NCI-H128 (cell line): ENCODE data around the gene JAG1.
"Not testable (repeated sequence)": the region's sequence is repeated elsewhere in the genome, so short reads cannot be mapped to it uniquely, and the experiment has no call there.

ENCODE experiments used
- DNase-seq: peaks from one replicate; lab custom pipeline; 2025; ENCODE audit not compliant: unreplicated experiment; lab: John Stamatoyannopoulos, UW

Gene JAG1

GRCh38 chr20:10639077-10639736 is 34.6 kb downstream of the JAG1 start:
- no peak for DNase-seq

GRCh38 chr20:10637563-10637962 is 36.2 kb downstream of the JAG1 start:
- DNase-seq: peak; percentile 33

- DNase-seq: no peak
Measured at GRCh38 chr20:10637031-10637559, 36.7 kb downstream of the JAG1 start.

GRCh38 chr20:10636326-10636818 is 37.4 kb downstream of the JAG1 start:
- no peak for DNase-seq

GRCh38 chr20:10635476-10636208 is 38.2 kb downstream of the JAG1 start:
- no peak for DNase-seq

GRCh38 chr20:10634683-10635411 is 39.0 kb downstream of the JAG1 start:
- no peak for DNase-seq

- DNase-seq: no peak
Measured at GRCh38 chr20:10634211-10634610, 39.6 kb downstream of the JAG1 start.

- DNase-seq: no peak
Measured at GRCh38 chr20:10633718-10634117, 40.1 kb downstream of the JAG1 start.

GRCh38 chr20:10632721-10633509 is 40.9 kb downstream of the JAG1 start:
- DNase-seq: no peak

- DNase-seq: no peak
Measured at GRCh38 chr20:10631126-10631525, 42.7 kb downstream of the JAG1 start.

GRCh38 chr20:10629946-10630650 is 43.7 kb downstream of the JAG1 start:
- DNase-seq: no peak

GRCh38 chr20:10626896-10627295 is 46.9 kb downstream of the JAG1 start:
- DNase-seq: no peak

- DNase-seq: no peak
Measured at GRCh38 chr20:10625641-10626040, 48.2 kb downstream of the JAG1 start.

- no peak for DNase-seq
Measured at GRCh38 chr20:10622657-10623418, 51.0 kb downstream of the JAG1 start.

- DNase-seq: no peak
Measured at GRCh38 chr20:10621149-10621548, 52.6 kb downstream of the JAG1 start.

- no peak for DNase-seq
Measured at GRCh38 chr20:10619427-10619826, 54.4 kb downstream of the JAG1 start.

GRCh38 chr20:10618611-10619245 is 55.1 kb downstream of the JAG1 start:
- DNase-seq: no peak

- not testable (repeated sequence) for DNase-seq
Measured at GRCh38 chr20:10617549-10618133, 56.2 kb downstream of the JAG1 start.

- DNase-seq: no peak
Measured at GRCh38 chr20:10616212-10616611, 57.6 kb downstream of the JAG1 start.
